Left lung (tissue), 10 donors: ENCODE measurements around the gene PRDM10. TPM values are rescaled to one million over a fixed set of nuclear protein-coding genes. Genes with fewer than 3 reads are reported as not detected.
"Not testable (repeated sequence)": the region's sequence is repeated elsewhere in the genome, so short reads cannot be mapped to it uniquely, and the experiment has no call there.

Experiments used
- ATAC-seq: fragments of 200-7000 bp; cut with Tn5 transposase; one replicate; pipeline ENCODE4 v1.9.1; 2020; ENCODE audit warnings: moderate library complexity
- DNase-seq, 4 donors: peaks; one replicate each; pipeline ENCODE4 v3.0.0-alpha.2; 2013 to 2020
- H3K27ac ChIP-seq, 2 donors: fragments of 200-600 bp; sonication (generic) in 1 of 2; one replicate each; pipeline versions ENCODE4 v1.5.0 to v1.8.0; 2020 to 2021
- H3K27me3 ChIP-seq, 2 donors: fragments of 200-600 bp; sonication (generic) in 1 of 2; one replicate each; pipeline versions ENCODE4 v1.5.0 to v1.8.0; 2020 to 2021
- H3K36me3 ChIP-seq, 2 donors: fragments of 200-600 bp; sonication (generic) in 1 of 2; one replicate each; pipeline versions ENCODE4 v1.5.0 to v1.8.0; 2020 to 2021
- H3K4me1 ChIP-seq, 2 donors: fragments of 200-600 bp; one replicate each; pipeline ENCODE4 v1.8.0; 2021
- H3K4me3 ChIP-seq, 2 donors: fragments of 200-600 bp; sonication (generic) in 1 of 2; one replicate each; pipeline versions ENCODE4 v1.5.0 to v1.8.0; 2020 to 2021; ENCODE audit warnings: mild to moderate bottlenecking in 1 of 2
- H3K9me3 ChIP-seq, 2 donors: fragments of 200-600 bp; sonication (generic) in 1 of 2; one replicate each; pipeline versions ENCODE4 v1.5.0 to v1.8.0; 2020 to 2021
- intact Hi-C, 2 donors: fragments of 100-400 bp; cut with DNase I; formaldehyde crosslinking; loops; one replicate each; pipeline versions ENCODE4 v1.11.2 to v1.14.2; 2022
- polyA plus RNA-seq, 6 donors: library from polyadenylated mRNA; unstranded; fragments of 120-200 nt; gene quantifications; one replicate each; pipeline ENCODE4 v1.2.1, GENCODE V29; 2013; ENCODE audit not compliant: insufficient read length in 6 of 6
- total RNA-seq, 2 donors: library from RNA; stranded (reverse); fragmentation: NEBNext Ultra II Directional; extraction: Animal tissue kit (Norgen Biotek cat#: 25700); gene quantifications; one replicate each; pipeline ENCODE4 v1.2.1, GENCODE V29; 2021
- TF ChIP-seq, protein P1 (sequence below), 2 donors: fragments of 200-600 bp; sonication (generic) in 1 of 2; IDR thresholded peaks; one replicate each; pipeline versions ENCODE4 v1.5.0 to v1.8.0; 2021; ENCODE audit warnings: antibody characterized with exemption in 2 of 2
- donor health status: DM: no; HTN: yes; CAD: no.
- donor health status: DM: no; HTN: no; CAD: no.

The PRDM10 gene
- total and polyA plus RNA-seq, 8 donors: 8.0 to 15.9 (median 10.6) TPM

DNA sequence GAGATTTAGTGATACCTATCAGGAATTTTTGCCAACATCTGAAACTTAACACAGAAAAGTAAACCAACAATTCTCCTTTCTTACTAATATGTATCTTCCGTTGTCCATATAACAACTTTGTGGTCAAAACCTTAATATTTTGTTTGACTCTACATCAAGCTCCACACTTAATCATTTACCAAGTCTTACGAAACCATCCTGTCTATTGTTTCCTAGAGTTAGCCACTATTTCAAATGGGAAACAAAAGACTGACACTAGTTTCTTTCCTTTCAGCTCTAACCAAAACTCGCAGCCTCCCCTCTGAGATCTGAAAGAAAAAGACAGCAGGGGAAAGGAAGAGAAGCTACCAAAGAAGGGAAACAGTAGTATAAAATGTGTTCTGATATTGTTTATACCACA, 26.5 kb upstream of the PRDM10 start:
- no peak for DNase-seq
- Histone ChIP-seq H3K9me3 (no peaks in the 10 kb centered on the region), H3K4me1 (no peaks in the 10 kb centered on the region), H3K27ac (no peak overlapping the region), H3K27me3 (no peaks in the 10 kb centered on the region), H3K36me3 (no peaks in the 10 kb centered on the region), H3K4me3 (no peak overlapping the region)
- TF ChIP-seq, protein P1, sequence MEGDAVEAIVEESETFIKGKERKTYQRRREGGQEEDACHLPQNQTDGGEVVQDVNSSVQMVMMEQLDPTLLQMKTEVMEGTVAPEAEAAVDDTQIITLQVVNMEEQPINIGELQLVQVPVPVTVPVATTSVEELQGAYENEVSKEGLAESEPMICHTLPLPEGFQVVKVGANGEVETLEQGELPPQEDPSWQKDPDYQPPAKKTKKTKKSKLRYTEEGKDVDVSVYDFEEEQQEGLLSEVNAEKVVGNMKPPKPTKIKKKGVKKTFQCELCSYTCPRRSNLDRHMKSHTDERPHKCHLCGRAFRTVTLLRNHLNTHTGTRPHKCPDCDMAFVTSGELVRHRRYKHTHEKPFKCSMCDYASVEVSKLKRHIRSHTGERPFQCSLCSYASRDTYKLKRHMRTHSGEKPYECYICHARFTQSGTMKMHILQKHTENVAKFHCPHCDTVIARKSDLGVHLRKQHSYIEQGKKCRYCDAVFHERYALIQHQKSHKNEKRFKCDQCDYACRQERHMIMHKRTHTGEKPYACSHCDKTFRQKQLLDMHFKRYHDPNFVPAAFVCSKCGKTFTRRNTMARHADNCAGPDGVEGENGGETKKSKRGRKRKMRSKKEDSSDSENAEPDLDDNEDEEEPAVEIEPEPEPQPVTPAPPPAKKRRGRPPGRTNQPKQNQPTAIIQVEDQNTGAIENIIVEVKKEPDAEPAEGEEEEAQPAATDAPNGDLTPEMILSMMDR (IDR thresholded peaks at IDR 0.05): no peak
- intact Hi-C loops: no loop called here
- no peak for ATAC-seq

DNA sequence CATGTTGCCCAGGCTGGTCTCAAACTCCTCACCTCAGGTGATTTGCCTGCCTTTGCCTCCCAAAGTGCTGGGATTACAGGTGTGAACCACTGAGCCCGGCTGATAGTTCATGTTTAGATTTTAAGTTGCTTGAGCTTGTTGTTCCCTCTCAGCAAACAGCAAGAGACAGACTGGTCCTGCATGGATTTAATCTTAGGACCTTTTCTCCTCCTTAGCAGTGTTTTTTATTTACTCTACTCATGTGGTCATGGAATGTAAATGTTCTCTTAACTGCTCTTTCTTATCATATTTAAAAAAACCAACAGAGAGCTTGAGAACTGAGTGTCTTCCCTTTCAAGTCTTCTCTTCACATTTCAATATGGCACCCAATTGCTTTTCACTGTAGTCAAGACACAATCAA, 22.7 kb upstream of the PRDM10 start:
- H3K9me3 ChIP-seq: no peaks in the 10 kb centered on the region
- TF ChIP-seq, protein P1 (IDR thresholded peaks at IDR 0.05): no peak
- no peak for DNase-seq
- ATAC-seq: no peak
- no peaks in the 10 kb centered on the region for H3K4me1 ChIP-seq
- H3K4me3 ChIP-seq: no peak overlapping the region
- H3K36me3 ChIP-seq: no peaks in the 10 kb centered on the region
- H3K27me3 ChIP-seq: no peaks in the 10 kb centered on the region
- intact Hi-C loops: no loop called here
- H3K27ac ChIP-seq: no peak overlapping the region

DNA sequence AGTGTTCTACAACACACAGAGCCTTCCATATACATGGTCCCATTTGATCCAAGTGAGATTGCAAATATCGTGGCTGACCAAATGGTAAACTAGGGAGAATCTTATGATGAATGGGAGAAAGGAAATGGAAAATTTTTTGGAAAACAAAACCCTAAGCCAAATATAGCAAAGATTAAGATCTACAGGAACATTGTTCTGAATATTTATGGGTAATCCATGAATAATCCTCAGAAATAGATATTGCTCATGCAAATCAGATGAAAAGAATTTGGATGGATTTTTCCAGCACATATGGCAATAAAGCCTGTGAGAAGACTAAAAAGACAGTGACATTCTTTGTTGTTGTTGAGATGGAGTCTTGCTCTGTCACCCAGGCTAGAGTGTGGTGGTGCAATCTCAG, 21.7 kb upstream of the PRDM10 start:
- Histone ChIP-seq H3K36me3 (no peaks in the 10 kb centered on the region), H3K4me1 (no peaks in the 10 kb centered on the region), H3K4me3 (no peak overlapping the region), H3K27ac (no peak overlapping the region), H3K27me3 (no peaks in the 10 kb centered on the region), H3K9me3 (no peaks in the 10 kb centered on the region)
- no peak for ATAC-seq
- no peak for DNase-seq
- TF ChIP-seq, protein P1 (IDR thresholded peaks at IDR 0.05): no peak
- intact Hi-C loops: no loop called here

DNA sequence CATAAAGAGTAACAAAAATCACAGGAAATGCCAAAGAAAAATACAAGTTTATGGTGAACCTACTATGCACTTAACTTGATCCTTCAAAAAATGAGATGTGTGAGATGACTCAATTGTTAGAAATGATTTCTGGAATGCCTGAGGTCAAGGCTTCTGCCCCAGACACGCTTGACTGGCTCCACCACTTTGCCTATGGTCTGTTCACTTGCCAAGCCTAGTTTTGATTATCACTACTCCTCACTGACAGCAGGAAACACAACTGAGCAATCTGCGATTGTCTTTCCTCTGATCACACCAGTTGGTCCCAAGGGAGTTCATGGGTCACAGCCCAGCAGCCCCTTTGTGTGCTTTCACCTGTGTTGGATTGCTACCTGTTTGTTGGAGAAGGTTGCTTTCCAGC, 20.6 kb upstream of the PRDM10 start:
- ATAC-seq (peak; percentile 70), DNase-seq (no peak)
- TF ChIP-seq, protein P1 (IDR thresholded peaks at IDR 0.05): no peak
- Histone ChIP-seq H3K27ac (no peak overlapping the region), H3K27me3 (no peaks in the 10 kb centered on the region), H3K4me1 (no peaks in the 10 kb centered on the region), H3K9me3 (no peaks in the 10 kb centered on the region), H3K36me3 (no peaks in the 10 kb centered on the region), H3K4me3 (no peak overlapping the region)
- intact Hi-C loops: no loop called here

DNA sequence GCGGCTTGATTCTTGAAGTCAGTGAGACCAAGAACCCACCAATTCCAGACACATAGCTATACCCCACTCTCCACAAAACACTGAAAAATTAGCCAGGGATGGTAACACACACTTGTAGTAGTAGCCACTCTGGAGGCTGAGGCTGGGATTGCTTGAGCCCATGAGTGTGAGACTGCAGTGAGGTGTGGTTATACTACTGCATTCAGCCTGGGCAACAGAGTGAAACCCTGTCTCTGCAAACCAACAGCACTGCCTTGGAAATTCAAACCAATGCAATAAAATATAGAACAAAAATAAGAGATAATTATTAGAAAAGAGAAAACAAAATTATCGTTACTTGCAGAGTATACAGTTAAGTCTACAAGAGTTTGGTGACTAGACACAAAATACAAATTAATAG, 20.2 kb upstream of the PRDM10 start:
- ATAC-seq: no peak

DNA sequence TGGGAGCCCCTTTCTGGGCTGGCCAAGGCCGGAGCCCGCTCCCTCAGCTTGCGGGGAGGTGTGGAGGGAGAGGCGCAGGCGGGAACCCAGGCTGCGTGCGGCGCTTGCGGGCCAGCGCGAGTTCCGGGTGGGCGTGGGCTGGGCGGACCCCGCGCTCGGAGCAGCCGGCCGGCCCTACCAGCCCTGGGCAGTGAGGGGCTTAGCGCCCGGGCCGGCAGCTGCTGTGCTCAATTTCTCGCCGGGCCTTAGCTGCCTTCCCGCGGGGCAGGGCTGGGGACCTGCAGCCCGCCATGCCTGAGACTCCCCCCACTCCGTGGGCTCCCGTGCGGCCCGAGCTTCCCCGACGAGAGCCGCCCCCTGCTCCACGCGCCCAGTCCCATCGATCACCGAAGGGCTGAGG, 19.0 kb upstream of the PRDM10 start:
- H3K36me3 ChIP-seq, H3K4me3 ChIP-seq, DNase-seq, H3K4me1 ChIP-seq, H3K27ac ChIP-seq, ATAC-seq, H3K27me3 ChIP-seq, intact Hi-C loops, H3K9me3 ChIP-seq: not testable (repeated sequence)

More for the DNA sequence above, 20.2 kb upstream of the PRDM10 start:
- no peaks in the 10 kb centered on the region for H3K36me3 ChIP-seq
- H3K9me3 ChIP-seq: no peaks in the 10 kb centered on the region
- TF ChIP-seq, protein P1 (IDR thresholded peaks at IDR 0.05): no peak
- no peak overlapping the region for H3K4me3 ChIP-seq
- DNase-seq: no peak
- H3K27me3 ChIP-seq: no peaks in the 10 kb centered on the region
- intact Hi-C loops: no loop called here
- no peak overlapping the region for H3K27ac ChIP-seq
- H3K4me1 ChIP-seq: no peaks in the 10 kb centered on the region
